ENCODE results near the gene MORC1.
"Not testable (repeated sequence)": the region's sequence is repeated elsewhere in the genome, so short reads cannot be mapped to it uniquely, and the experiment has no call there.

Gene MORC1, protein sequence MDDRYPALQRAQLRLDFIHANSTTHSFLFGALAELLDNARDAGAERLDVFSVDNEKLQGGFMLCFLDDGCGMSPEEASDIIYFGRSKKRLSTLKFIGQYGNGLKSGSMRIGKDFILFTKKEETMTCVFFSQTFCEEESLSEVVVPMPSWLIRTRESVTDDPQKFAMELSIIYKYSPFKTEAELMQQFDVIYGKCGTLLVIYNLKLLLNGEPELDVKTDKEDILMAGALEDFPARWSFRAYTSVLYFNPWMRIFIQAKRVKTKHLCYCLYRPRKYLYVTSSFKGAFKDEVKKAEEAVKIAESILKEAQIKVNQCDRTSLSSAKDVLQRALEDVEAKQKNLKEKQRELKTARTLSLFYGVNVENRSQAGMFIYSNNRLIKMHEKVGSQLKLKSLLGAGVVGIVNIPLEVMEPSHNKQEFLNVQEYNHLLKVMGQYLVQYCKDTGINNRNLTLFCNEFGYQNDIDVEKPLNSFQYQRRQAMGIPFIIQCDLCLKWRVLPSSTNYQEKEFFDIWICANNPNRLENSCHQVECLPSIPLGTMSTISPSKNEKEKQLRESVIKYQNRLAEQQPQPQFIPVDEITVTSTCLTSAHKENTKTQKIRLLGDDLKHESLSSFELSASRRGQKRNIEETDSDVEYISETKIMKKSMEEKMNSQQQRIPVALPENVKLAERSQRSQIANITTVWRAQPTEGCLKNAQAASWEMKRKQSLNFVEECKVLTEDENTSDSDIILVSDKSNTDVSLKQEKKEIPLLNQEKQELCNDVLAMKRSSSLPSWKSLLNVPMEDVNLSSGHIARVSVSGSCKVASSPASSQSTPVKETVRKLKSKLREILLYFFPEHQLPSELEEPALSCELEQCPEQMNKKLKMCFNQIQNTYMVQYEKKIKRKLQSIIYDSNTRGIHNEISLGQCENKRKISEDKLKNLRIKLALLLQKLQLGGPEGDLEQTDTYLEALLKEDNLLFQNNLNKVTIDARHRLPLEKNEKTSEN

DNA sequence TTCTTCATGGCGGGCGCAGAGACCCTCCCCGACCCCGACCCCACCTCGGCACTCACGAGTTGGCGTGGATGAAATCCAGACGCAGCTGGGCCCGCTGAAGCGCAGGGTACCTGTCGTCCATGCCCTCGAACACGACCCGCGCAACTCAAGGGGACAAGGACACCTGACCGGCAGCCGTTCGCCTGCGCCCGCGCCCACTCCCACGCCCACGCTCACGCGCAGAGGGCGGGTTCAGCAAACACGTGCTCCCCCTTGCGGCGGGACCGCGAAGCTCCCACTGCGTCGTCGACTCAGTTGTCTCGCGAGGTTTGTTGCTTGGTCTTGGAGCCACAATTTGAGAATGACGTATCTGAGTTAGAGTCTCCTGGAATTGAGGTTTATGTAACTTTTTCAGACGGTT, at the start of gene MORC1:
MORC1 (minus strand) TSS at position 196 of the 400 bp plus-strand sequence; CDS start at position 121, 75 bp downstream.
- no peak for DNase-seq

DNA sequence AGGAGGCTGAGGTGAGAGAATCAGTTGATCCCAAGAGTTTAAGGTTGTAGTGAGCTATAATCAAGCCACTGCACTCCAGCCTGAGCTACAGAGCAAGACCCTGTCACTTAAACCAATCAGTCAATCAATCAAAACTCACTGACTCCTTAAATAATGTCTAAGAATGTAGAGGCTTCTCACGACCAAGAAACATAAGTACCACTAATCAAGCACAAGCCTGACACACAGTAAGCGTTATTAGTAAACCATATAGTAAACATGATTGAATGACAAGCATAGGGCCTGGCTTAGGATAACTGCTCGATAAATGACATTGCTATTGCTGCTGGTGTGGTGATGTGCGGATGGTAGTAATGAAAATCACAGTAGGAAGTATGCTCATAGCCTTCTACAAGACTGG, 48.0 kb upstream of the MORC1 start:
- no peak for DNase-seq

DNA sequence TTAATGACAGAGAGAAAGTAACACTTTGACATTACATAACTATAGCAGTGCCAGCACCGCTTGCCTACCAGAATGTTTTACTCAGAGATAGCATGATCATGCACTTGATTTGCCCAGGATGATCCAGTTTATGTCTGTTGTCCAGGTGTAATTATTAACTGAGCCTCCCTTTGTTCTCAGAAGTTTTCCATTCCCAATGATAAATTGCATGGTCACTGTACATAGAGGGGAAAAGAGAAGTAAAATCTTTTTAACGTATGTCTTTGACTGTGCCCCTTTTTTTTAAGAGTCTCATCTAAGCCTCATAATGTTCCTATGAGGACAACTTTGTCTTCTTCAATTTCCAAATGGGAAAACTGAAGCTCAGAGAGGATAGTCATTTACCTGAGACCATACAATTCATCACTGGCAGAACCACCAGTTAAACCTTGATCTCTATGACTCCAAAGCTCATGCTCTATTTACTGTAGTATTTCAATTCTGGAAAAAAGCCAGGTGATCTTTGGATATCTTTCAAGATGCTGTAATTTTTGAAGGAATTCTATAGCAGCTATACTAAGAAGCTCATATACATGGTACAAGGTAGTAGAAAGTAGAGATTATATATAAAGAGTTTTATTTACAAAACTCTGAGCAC, 43.7 kb upstream of the MORC1 start:
- DNase-seq = no peak

DNA sequence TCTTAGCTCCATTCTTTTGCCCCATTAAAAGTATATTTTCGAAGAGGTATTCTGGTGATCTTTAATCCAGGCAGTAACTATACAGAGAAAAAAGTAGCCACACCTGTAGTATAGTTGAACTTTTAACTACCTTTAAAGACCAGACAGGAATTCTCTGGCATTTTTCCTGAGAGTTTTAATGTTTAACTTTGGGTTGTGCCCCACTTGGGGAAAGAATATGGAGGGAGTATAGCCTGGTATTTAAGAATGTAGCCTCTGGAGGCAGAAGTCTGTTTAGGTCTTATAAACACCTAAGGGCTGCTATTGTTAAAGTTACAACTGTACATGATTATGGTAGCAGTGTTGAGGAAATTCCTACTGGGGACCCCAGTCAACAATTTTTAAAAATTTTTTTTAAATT, 37.9 kb upstream of the MORC1 start:
- no peak for DNase-seq

DNA sequence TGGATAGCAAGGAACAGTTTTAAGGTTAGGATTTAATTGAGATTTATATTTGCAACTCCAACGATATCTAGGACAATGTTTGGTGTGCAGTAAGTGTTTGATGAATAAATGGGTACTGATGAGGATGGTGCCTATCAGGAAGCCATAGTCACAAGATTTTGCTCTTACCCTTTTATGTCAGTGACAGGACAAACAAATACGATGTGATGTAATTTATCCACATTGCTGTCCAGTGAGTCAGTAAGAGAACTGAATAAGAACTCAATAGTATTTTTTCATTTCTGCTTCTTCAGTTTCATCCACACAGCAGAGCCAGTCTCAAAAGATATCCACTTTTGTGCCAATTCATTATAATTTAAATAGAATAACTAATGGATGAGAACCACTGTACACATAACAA, 37.0 kb upstream of the MORC1 start:
- no peak for DNase-seq

DNA sequence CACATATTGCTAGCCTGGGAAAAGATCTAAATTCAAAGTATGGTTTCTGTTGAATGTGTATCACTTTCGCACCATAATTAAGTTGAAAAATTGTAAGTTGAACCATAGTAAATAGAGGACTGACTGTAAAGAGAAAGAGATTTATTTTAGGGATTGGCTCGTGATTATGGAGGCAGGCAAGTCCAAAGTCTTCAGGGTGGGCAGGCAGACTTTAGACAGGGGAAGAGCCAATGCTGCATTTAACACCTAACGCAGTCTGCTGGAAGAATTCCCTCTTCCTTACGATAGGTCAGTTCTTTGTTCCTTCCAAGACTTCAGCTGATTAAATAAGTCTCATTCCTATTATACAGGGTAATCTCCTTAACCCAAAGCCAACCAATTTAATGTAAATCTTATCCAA, 34.4 kb upstream of the MORC1 start:
- DNase-seq = no peak

DNA sequence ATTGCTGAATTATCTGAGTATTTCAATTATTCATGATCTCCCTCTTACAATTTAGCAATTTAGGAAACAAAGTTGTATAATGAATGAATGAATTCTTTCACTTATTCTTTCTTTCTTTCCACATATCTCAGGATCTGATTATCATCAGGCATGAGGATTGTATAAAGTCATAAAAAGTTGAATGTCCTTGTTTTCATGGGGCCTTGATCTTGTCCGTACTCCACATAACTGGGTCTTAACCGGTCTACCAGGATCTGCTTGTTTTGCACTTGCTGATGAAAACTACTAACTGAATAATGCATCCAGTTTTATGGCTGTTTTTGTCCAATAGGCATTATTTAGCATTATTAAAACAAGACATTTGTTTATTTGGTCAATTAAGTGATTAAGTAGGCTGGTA, 31.1 kb upstream of the MORC1 start:
- DNase-seq = no peak

DNA sequence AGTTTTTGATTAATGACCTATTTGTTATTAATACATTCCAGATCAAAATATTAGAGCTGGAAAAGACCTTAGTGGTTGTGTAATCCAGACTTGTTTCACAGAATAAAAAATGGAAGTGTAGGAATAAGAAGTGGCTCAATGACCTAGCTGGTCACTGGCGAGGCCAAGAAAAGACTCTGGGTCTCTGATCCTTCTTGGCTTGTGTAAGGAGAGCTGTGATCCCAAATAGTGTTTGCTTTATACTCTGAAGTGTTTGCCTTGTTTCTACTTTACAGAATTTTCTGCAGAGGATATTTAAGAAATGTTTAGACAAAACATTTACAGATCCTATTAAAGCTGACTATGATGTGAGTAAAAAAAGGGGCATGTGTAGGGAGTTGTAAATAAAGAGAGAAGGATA, 25.7 kb upstream of the MORC1 start:
- DNase-seq = no peak

DNA sequence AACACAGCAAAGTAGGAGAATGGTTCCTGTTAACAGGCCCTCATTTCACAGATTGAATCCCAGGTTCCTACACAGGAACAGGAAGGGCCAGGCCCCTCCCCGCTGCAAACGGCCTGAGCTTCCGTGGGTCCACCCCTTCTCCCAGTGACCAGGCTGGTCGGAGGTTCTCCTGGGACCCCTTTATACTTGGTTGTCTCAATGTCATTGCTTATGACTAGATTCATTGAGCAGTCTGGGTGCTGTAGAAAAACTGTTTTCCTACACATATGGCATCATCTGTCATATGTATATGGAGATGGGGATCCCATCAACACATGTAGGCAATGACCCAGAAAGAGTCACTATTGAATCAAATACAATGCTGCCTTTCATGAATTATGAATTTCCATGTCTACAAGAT, 22.4 kb upstream of the MORC1 start:
- DNase-seq = no peak

DNA sequence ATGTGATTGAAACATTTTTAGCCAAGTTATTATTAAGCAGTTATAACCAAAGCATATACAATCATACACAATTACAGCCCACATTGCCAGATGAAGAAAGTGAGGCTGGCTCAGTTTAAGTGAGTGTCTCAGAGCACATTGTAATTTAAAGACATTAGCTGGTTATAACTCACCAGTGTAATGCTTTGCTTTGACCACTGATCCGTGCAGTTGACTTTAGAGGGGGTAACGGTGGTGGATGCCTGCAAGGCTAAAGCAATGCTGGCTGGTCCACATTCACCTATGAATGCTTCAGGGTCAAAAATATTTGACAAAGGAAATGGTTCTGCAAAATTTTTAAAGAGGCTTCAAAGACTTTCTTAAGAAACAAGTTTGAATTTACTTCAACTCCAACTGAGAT, 19.8 kb upstream of the MORC1 start:
- no peak for DNase-seq

DNA sequence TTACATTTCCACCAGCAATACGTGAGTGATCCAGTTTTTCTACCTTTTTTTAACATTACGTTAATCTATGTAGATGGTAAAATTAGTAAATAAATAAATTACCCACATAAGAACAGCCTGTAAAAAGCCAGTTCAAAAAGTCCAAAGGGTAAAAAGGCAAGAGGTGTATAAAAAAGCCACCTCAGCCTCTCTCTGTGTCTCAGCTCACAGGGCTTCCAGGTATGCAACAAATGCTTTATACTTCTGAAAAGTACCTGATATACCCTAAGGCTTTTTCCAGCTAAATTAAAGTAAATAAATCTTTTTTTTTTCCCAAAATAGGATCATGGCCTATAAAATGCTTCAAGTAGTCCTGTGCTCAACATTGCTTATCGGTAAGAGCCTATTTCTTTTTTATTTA, 18.6 kb upstream of the MORC1 start, which contains the start of gene C3orf85:
C3orf85 (plus strand) TSS at position 197 of the 400 bp plus-strand sequence; CDS start at position 326, 129 bp downstream.
- no peak for DNase-seq

DNA sequence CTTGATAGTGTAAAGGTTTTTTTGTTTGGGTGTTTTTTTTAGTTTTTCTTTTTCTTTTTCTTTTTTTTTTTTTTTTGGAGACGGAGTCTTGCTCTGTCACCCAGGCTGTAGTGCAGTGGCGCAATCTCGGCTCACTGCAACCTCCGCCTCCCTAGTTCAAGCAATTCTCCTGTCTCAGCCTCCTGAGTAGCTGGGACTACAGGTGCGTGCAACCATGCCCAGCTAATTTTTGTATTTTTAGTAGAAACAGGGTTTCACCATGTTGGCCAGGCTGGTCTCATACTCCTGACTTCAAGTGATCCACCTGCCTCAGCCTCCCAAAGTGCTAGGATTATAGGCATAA, 15.5 kb upstream of the MORC1 start:
- not testable (repeated sequence) for DNase-seq

DNA sequence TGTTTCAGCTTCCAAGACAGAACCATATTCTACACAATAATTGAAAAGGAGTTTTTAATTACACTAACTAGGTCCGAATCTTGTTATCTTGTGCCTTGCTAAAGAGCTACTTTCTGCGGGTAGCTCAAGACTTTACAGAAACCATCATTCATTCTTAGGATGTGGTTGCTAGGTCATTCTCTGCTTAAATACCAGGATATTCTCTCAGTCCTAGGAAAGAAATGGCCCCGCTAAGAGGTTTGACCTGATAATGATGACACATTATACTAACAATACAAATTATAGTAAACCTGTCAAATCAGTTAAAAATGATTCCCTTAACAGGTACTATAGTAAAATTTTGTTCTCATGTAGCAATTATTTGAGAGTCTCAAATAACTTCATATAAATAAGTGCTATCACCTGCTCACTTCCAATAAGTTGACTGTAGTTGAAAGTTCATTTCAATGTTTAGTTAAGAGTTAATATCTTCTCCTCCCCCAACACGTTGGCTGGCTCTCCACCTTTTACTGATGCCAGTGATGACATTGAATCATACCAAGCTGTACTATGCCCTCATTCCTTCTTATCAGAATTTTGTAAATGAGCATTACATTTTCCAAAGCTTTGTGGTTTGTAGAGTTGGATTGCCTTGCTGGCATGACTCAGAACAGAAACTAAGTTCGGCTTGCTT, 15.0 kb upstream of the MORC1 start:
- DNase-seq = no peak

DNA sequence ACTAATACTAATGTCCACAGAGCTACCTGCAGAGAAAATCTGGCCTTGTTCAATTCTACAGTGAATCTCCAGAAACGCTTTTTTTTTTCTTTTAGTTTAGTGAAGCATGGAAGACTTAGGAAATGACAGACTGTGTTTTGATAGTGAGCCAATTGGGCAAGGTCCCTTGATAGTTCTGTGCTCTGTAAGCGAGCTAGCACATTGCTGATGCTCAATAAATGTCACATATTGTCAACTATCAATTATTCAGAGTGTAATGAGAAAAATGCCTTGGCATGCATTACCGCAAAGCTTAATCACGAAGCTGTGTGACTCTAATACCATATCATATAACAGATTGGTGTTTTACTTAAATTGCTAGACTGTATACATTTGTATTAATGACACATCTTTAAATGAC, 13.3 kb upstream of the MORC1 start:
- DNase-seq = no peak

DNA sequence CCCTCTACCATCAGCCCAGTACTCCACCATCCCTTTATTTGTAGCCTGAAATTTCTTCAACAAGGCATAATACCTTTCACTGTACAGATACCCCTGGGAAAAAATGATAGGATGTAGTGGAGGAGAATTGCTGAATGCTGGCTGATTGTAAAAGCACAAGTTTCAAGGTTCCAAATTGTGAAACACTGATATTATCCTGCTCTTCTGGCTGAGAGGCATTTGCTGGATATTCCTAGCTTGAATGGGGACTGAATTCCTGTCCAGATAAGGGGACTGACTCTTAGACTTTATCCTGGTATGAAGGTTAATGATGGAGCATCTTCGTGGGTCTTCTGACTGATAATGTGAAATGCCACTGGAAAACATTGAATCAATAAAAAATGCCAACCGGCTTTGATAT, 9.6 kb upstream of the MORC1 start:
- no peak for DNase-seq

DNA sequence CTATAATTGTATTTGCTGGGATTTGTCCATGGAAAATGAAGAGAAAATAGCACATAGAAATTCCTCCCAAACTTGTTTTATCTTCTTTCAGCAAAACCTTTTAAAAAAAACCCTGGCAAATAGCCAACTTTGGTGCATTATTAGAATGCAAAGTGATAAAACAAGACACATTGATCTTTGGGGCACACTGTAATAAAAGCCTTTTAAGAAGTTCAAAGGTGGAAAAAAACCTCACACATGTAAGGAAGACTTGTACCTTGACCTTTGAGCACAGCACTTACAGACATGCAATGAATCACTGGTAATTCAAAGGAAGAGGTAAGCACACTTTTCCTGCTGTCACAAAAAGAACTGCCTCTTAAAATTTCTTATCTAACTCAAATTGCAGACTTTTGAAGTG, 8.0 kb upstream of the MORC1 start:
- no peak for DNase-seq

DNA sequence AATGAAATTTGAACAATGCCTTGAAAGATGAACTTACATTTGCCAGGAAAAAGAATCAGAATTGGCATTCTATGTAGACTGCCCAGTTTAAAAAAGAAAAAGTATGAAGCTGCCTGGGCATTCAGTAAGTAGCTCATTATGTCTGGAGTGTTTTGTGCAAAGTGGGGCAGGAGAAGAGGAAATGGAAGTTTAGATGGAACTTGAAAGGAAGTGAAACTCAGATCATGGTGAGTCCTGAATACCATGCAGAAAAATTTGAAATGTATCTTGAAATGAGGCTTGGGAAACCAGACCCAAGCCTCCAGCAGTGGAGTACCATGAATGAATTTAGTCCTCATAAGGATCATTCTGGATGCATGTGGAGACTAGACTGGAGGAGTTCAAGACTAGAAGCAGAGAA, 4.8 kb upstream of the MORC1 start:
- no peak for DNase-seq

DNA sequence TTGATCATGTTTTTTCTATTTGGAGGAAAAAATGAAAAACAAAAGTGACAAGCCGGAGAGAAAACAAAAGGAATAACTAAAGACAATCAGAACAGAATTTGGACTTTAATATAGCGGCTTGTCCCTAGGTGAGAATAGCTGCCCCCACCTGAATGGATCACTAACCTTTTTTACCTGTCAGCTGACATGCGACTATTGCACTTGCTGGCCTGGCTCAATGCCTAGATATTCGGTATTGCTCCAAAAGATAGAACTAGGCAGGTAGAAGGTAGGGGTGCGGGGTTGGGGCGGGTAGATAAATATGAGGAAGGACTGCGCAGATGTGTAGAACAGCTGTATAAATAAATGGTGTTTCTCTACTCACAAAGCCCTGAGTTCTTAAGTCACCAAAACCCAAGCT, 650 bp upstream of the MORC1 start:
- DNase-seq = no peak

DNA sequence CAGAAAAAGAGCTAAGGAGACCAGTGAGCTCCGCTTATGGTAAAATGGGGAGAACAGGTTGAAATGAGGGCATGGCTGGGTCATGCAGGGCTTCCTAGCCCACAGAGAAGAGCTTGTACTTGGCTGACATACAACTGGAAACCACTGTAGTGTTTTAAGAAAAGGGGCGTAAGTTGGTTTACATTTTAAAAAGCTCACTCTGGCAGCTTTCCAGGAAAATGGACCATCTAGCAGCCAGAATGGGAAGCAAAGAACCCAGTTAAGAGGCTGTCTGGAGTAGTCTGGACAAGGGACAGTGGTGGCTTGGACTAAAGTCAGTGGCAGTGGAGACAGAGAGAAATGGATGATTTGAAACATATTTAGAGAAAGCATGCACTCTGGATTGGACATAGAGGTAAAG, 1.9 kb downstream of the MORC1 start:
- no peak for DNase-seq

DNA sequence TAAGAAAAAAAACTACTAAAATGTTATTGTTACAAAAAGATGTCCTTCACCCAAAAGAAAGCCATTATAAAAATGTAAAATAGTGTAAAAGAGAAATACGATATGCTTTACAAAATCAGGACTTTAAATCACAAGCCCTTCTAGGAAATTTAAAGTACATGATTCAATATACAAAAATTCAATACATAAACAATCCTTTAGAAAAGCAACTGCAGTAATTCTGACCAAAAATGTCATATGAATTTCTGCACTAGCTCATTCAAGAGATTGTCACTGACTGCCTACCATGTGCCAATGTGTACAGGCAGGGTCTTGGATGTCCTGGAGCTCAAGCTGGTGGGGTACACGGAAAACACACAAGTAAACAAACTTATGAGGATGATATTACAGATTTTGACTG, 2.5 kb downstream of the MORC1 start:
- no peak for DNase-seq

DNA sequence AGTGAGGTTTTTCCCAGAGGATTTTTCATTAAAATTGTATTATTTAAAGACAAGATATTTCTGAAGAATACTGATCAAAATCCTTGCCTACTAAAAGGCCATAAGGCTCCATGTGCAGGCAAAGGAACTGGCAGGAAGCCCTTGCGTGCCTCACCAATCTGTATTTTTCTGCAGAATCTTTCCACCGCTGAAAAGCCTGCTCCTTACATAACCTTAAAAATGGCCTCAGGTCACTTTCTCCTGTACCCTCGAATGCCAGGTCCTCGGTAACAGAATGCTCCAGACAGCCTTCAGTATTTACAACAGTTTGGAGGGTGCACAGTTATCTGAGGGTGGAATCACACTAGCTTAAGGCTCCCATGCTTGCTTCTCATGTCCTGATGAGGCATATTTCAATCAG, 3.2 kb downstream of the MORC1 start:
- DNase-seq = no peak

DNA sequence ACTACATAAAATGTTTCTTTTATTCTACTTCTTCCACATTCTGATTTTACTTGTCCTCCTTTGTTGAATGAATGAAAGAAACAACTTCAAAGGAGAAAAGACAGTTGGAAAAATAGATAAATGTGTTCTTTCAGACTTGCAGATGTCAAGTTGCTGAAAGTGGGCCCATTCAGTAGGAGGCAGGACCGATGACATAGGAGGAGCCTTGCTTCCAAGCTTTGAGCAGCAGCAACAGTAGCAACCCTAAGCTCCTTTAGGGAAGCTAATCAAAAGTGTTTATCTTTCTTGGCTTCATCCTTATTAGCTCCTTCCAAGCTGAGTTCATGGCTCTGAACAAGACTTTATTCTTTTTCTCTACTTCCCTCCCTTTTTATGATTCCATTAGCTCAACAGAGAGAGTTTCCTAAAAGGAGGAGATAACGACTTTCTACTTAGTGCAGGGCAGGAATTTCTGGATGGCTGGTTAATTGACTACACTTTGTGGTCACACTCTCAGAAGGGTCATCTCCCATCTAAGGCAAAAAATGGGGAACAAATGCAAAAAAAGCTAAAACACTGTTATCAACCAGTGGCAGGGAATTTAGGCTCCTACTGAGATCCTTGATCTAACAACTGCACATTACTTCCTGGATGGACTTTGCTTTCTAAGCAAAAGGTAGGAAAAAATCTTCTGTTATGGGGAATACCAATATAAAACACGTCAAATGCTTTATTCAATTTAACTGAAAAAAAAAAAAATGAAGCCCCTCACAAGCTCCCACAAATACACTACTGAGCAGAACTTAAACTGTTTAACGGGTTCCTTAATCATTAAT, 4.8 kb downstream of the MORC1 start:
- no peak for DNase-seq
